Measurements from ENCODE around the gene MORN3.
"Not testable (repeated sequence)": the region's sequence is repeated elsewhere in the genome, so short reads cannot be mapped to it uniquely, and the experiment has no call there.

MORN3 gene

GRCh38 chr12:121637231-121637914, 32.1 kb downstream of the MORN3 start:
- no peak for DNase-seq

GRCh38 chr12:121634836-121635235, 34.6 kb downstream of the MORN3 start:
- DNase-seq, result no peak

GRCh38 chr12:121633833-121634196, 35.6 kb downstream of the MORN3 start:
- DNase-seq, result not testable (repeated sequence)

GRCh38 chr12:121632069-121632970, 37.1 kb downstream of the MORN3 start:
- DNase-seq, result no peak

- DNase-seq, result no peak
These were observed 38.6 kb downstream of the MORN3 start for GRCh38 chr12:121630791-121631355.

GRCh38 chr12:121628536-121628935, 40.9 kb downstream of the MORN3 start:
- DNase-seq, result no peak

- no peak for DNase-seq
These were observed 41.4 kb downstream of the MORN3 start for GRCh38 chr12:121628037-121628436.

- DNase-seq, result peak; percentile 30
These were observed 42.4 kb downstream of the MORN3 start for GRCh38 chr12:121626853-121627640.

GRCh38 chr12:121626087-121626852, 43.2 kb downstream of the MORN3 start, which contains the start of gene ORAI1:
Gene ORAI1, plus strand, starts transcription at chr12:121626530.
- peak; percentile 82 for DNase-seq

- no peak for DNase-seq
These were observed 49.0 kb downstream of the MORN3 start for GRCh38 chr12:121620333-121620891.

GRCh38 chr12:121618659-121619233, 50.7 kb downstream of the MORN3 start:
- DNase-seq, result no peak

- DNase-seq, result no peak
These were observed 54.5 kb downstream of the MORN3 start for GRCh38 chr12:121614872-121615467.

GRCh38 chr12:121613462-121613861, 56.0 kb downstream of the MORN3 start:
- DNase-seq, result no peak

GRCh38 chr12:121611306-121611705, 58.1 kb downstream of the MORN3 start:
- no peak for DNase-seq

- DNase-seq, result no peak
These were observed 59.0 kb downstream of the MORN3 start for GRCh38 chr12:121610239-121611149.

GRCh38 chr12:121608301-121608700, 61.2 kb downstream of the MORN3 start:
- no peak for DNase-seq

- DNase-seq, result no peak
These were observed 65.9 kb downstream of the MORN3 start for GRCh38 chr12:121603581-121603980.

GRCh38 chr12:121602766-121603165, 66.7 kb downstream of the MORN3 start:
- DNase-seq, result no peak

GRCh38 chr12:121600702-121601336, 68.6 kb downstream of the MORN3 start:
- no peak for DNase-seq
